Neural progenitor cell (in vitro differentiated cells): ENCODE results near the gene LCAT. TPM values are rescaled to one million over a fixed set of nuclear protein-coding genes. Genes with fewer than 3 reads are reported as not detected.

Experiments used
- DNase-seq: peaks from one replicate; pipeline ENCODE4 v3.0.0-alpha.2; 2016; ENCODE audit warnings: low spot score
- H2AFZ ChIP-seq: fragments of 200-600 bp; sonication (generic); replicated peaks from 2 replicates; pipeline ENCODE4 v1.6.1; 2016; ENCODE audit warnings: antibody characterized with exemption
- H3F3A ChIP-seq: fragments of 200-600 bp; sonication (generic); 2 replicates; pipeline ENCODE4 v1.6.1; 2016; ENCODE audit warnings: antibody characterized with exemption, low read depth
- H3K27ac ChIP-seq: fragments of 200-600 bp; sonication (generic); 2 replicates; pipeline ENCODE4 v1.5.1; 2016; ENCODE audit warnings: mild to moderate bottlenecking
- H3K27me3 ChIP-seq: fragments of 200-600 bp; sonication (generic); 2 replicates; pipeline ENCODE4 v1.6.1; 2016; ENCODE audit warnings: mild to moderate bottlenecking, moderate library complexity
- H3K36me3 ChIP-seq: fragments of 200-600 bp; sonication (generic); 2 replicates; pipeline ENCODE4 v1.5.1; 2016
- H3K4me1 ChIP-seq: fragments of 200-600 bp; sonication (generic); 2 replicates; pipeline ENCODE4 v1.6.1; 2016; ENCODE audit warnings: mixed run types
- H3K4me2 ChIP-seq: fragments of 200-600 bp; sonication (generic); 2 replicates; pipeline ENCODE4 v1.6.1; 2016
- H3K4me3 ChIP-seq: fragments of 200-600 bp; sonication (generic); 2 replicates; pipeline ENCODE4 v1.5.1; 2016
- H3K79me2 ChIP-seq: fragments of 200-600 bp; sonication (generic); 2 replicates; pipeline ENCODE4 v1.6.1; 2016; ENCODE audit warnings: low read depth
- H3K9ac ChIP-seq: fragments of 200-600 bp; sonication (generic); 2 replicates; pipeline ENCODE4 v1.6.1; 2016
- H3K9me3 ChIP-seq: fragments of 200-600 bp; sonication (generic); 2 replicates; pipeline ENCODE4 v1.5.1; 2016; ENCODE audit warnings: low read depth
- H4K20me1 ChIP-seq: fragments of 200-600 bp; sonication (generic); 2 replicates; pipeline ENCODE4 v1.6.1; 2016; ENCODE audit warnings: low read depth
- H3K27ac Mint-ChIP-seq: 3 replicates; pipeline ENCODE4 v1.8.0; 2021; ENCODE audit warnings: mixed read lengths
- H3K27me3 Mint-ChIP-seq: 2 replicates; pipeline ENCODE4 v1.8.0; 2022; ENCODE audit warnings: low read depth, mild to moderate bottlenecking, inconsistent platforms, moderate library complexity, mixed read lengths; ENCODE audit not compliant: insufficient read depth
- H3K36me3 Mint-ChIP-seq: 3 replicates; pipeline ENCODE4 v1.8.0; 2021; ENCODE audit warnings: mixed read lengths
- H3K4me1 Mint-ChIP-seq: 3 replicates; pipeline ENCODE4 v1.8.0; 2021; ENCODE audit warnings: mixed read lengths
- H3K4me3 Mint-ChIP-seq: 3 replicates; pipeline ENCODE4 v1.8.0; 2021; ENCODE audit warnings: mild to moderate bottlenecking, moderate library complexity, mixed read lengths
- H3K9me3 Mint-ChIP-seq: 3 replicates; pipeline ENCODE4 v1.8.0; 2020; ENCODE audit warnings: mixed read lengths
- CTCF ChIP-seq: fragments of 200-600 bp; sonication (generic); IDR thresholded peaks from 2 replicates; pipeline ENCODE4 v1.5.1; 2017; ENCODE audit warnings: antibody characterized with exemption, mild to moderate bottlenecking
- EZH2 ChIP-seq: fragments of 200-600 bp; sonication (generic); IDR thresholded peaks from 2 replicates; pipeline ENCODE4 v1.6.1; 2017; ENCODE audit warnings: antibody characterized with exemption, mild to moderate bottlenecking, moderate library complexity
- EZH2phosphoT487 ChIP-seq: fragments of 200-600 bp; sonication (generic); IDR thresholded peaks from 2 replicates; pipeline ENCODE4 v1.6.1; 2017; ENCODE audit warnings: antibody characterized with exemption
- total RNA-seq: library from RNA; depleted of rRNA; stranded (reverse); fragments of >200 nt; gene quantifications from 2 replicates; pipeline ENCODE4 v1.2.3, GENCODE V29; 2015; ENCODE audit warnings: low replicate concordance

LCAT gene
- total RNA-seq, 1 donor from 2014 or later = 1.5 TPM

GRCh38 chr16:67962135-67962534, 18.2 kb upstream of the LCAT start:
- Histone ChIP-seq H4K20me1 (peaks cover 5% of the 10 kb centered on the region), H3K79me2 (no peaks in the 10 kb centered on the region), H3F3A (peaks cover 4% of the 10 kb centered on the region), H3K9ac (no peak overlapping the region), H3K4me2 (no peak overlapping the region), H3K27me3 (peaks cover under 1% of the 10 kb centered on the region), H3K4me3 (no peak overlapping the region), H2AFZ (no peak overlapping the region), H3K4me1 (peaks cover 14% of the 10 kb centered on the region), H3K27ac (no peak overlapping the region), H3K36me3 (no peaks in the 10 kb centered on the region), H3K9me3 (no peaks in the 10 kb centered on the region)
- Mint-ChIP-seq H3K4me1 (peaks cover 4% of the 10 kb centered on the region), H3K36me3 (no peaks in the 10 kb centered on the region), H3K27ac (no peak overlapping the region), H3K27me3 (peaks cover 3% of the 10 kb centered on the region), H3K4me3 (peak overlapping the region; percentile 18), H3K9me3 (no peaks in the 10 kb centered on the region)
- TF ChIP-seq EZH2phosphoT487 (no peak), CTCF (no peak), EZH2 (no peak)
- DNase-seq = no peak

GRCh38 chr16:67961551-67961957, 17.6 kb upstream of the LCAT start:
- H3K4me3 ChIP-seq = no peak overlapping the region
- DNase-seq = no peak
- peaks cover 10% of the 10 kb centered on the region for H3K4me1 ChIP-seq
- Mint-ChIP-seq H3K27me3 (no peaks in the 10 kb centered on the region), H3K9me3 (no peaks in the 10 kb centered on the region), H3K4me3 (no peak overlapping the region), H3K27ac (no peak overlapping the region), H3K4me1 (peaks cover 2% of the 10 kb centered on the region), H3K36me3 (no peaks in the 10 kb centered on the region)
- H3K79me2 ChIP-seq = no peaks in the 10 kb centered on the region
- H3K4me2 ChIP-seq = no peak overlapping the region
- H4K20me1 ChIP-seq = no peaks in the 10 kb centered on the region
- no peak overlapping the region for H3K27ac ChIP-seq
- no peak overlapping the region for H3K9ac ChIP-seq
- H2AFZ ChIP-seq = no peak overlapping the region
- H3F3A ChIP-seq = no peaks in the 10 kb centered on the region
- no peaks in the 10 kb centered on the region for H3K9me3 ChIP-seq
- no peaks in the 10 kb centered on the region for H3K36me3 ChIP-seq
- H3K27me3 ChIP-seq = no peaks in the 10 kb centered on the region
- TF ChIP-seq EZH2phosphoT487 (no peak), EZH2 (no peak), CTCF (no peak)

- Histone ChIP-seq H2AFZ (no peak overlapping the region), H3K4me3 (no peak overlapping the region), H3K9ac (no peak overlapping the region), H3F3A (no peaks in the 10 kb centered on the region), H3K4me1 (no peaks in the 10 kb centered on the region), H3K27me3 (no peaks in the 10 kb centered on the region), H3K79me2 (no peaks in the 10 kb centered on the region), H3K4me2 (no peak overlapping the region), H3K9me3 (no peaks in the 10 kb centered on the region), H3K36me3 (no peaks in the 10 kb centered on the region), H4K20me1 (no peaks in the 10 kb centered on the region), H3K27ac (no peak overlapping the region)
- H3K4me3 Mint-ChIP-seq = no peak overlapping the region
- TF ChIP-seq EZH2 = no peak
- no peak for TF ChIP-seq EZH2phosphoT487
- no peak for TF ChIP-seq CTCF
- no peak for DNase-seq
- H3K27ac Mint-ChIP-seq = peak overlapping the region; percentile 34
- no peaks in the 10 kb centered on the region for H3K27me3 Mint-ChIP-seq
- H3K4me1 Mint-ChIP-seq = peaks cover under 1% of the 10 kb centered on the region
- no peaks in the 10 kb centered on the region for H3K36me3 Mint-ChIP-seq
- H3K9me3 Mint-ChIP-seq = no peaks in the 10 kb centered on the region
Observed at GRCh38 chr16:67959536-67960329, 15.8 kb upstream of the LCAT start.
